Neutrophil (primary cell): ENCODE data around the gene NOC2L.

Experiments used
- H3K27ac ChIP-seq: fragments of 200-600 bp; sonication (generic); 2 replicates; pipeline ENCODE4 v1.5.1; 2016; ENCODE audit warnings: mild to moderate bottlenecking, moderate library complexity
- H3K27me3 ChIP-seq: fragments of 200-600 bp; sonication (generic); 2 replicates; pipeline ENCODE4 v1.6.0; 2016; ENCODE audit warnings: mild to moderate bottlenecking
- H3K36me3 ChIP-seq: fragments of 200-600 bp; sonication (generic); 2 replicates; pipeline ENCODE4 v1.5.1; 2017
- H3K4me1 ChIP-seq, 2 experiments: fragments of 200-600 bp in 1 of 2; sonication (generic) in 1 of 2; 1 replicate in 1 of 2; 2 replicates in 1 of 2; pipeline versions ENCODE4 v1.5.1 to v1.6.1; 2013 to 2016; ENCODE audit warnings: low read depth in 1 of 2, low read length in 1 of 2, mild to moderate bottlenecking in 1 of 2, moderate library complexity in 1 of 2; ENCODE audit not compliant: control insufficient read depth in 1 of 2, insufficient read depth in 1 of 2
- H3K4me3 ChIP-seq, 2 experiments: fragments of 200-600 bp in 1 of 2; sonication (generic) in 1 of 2; 1 replicate in 1 of 2; 2 replicates in 1 of 2; pipeline ENCODE4 v1.5.1; 2013 to 2016; ENCODE audit warnings: low read depth in 1 of 2, low read length in 1 of 2, mild to moderate bottlenecking in 1 of 2, moderate library complexity in 1 of 2
- H3K9me3 ChIP-seq: fragments of 200-600 bp; sonication (generic); 2 replicates; pipeline ENCODE4 v1.5.1; 2016
- TF ChIP-seq, protein P1 (sequence below): fragments of 200-600 bp; sonication (generic); IDR thresholded peaks from 2 replicates; pipeline ENCODE4 v1.5.1; 2016; ENCODE audit warnings: antibody characterized with exemption

NOC2L gene

DNA sequence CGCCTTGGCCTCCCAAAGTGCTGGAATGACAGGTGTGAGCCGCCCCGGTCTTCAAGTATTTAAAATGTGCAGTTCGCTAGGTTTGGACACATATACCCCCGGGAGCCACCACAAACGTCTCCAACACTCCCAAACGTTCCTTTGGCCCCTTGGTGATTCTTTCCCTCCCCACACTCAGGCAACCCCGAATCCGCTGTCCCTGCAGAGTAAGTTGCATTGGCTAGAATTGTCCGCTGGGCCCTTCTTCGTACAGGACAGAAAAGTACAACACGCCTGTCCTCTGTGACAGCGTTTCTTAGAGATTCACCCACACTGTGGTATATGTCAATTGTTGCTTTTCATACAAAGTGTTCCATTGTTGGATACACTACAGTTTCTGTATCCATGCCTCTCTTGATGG, 26.1 kb upstream of the NOC2L start:
- peaks cover 98% of the 10 kb centered on the region for H3K27me3 ChIP-seq
- no peaks in the 10 kb centered on the region for H3K9me3 ChIP-seq
- H3K27ac ChIP-seq = no peak overlapping the region
- TF ChIP-seq, protein P1, sequence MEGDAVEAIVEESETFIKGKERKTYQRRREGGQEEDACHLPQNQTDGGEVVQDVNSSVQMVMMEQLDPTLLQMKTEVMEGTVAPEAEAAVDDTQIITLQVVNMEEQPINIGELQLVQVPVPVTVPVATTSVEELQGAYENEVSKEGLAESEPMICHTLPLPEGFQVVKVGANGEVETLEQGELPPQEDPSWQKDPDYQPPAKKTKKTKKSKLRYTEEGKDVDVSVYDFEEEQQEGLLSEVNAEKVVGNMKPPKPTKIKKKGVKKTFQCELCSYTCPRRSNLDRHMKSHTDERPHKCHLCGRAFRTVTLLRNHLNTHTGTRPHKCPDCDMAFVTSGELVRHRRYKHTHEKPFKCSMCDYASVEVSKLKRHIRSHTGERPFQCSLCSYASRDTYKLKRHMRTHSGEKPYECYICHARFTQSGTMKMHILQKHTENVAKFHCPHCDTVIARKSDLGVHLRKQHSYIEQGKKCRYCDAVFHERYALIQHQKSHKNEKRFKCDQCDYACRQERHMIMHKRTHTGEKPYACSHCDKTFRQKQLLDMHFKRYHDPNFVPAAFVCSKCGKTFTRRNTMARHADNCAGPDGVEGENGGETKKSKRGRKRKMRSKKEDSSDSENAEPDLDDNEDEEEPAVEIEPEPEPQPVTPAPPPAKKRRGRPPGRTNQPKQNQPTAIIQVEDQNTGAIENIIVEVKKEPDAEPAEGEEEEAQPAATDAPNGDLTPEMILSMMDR = no peak
- no peak overlapping the region for H3K4me3 ChIP-seq
- H3K36me3 ChIP-seq = no peaks in the 10 kb centered on the region
- H3K4me1 ChIP-seq = no peaks in the 10 kb centered on the region

DNA sequence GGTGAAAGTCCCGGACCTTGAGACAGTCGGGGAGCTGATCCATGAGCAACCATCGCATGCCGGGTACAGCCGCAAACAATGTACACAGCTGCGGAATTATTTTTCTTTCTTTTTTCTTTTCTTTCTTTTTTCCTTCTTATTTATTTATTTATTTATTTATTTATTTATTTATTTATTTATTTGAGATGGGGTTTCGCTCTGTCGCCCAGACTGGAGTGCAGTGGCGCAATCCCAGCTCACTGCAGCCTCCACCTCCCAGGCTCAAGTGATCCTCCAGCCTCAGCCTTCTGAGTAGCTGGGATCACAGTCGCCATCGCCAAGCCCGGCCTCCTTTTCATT, 25.4 kb upstream of the NOC2L start:
- H3K27me3 ChIP-seq = peaks cover 95% of the 10 kb centered on the region
- no peaks in the 10 kb centered on the region for H3K9me3 ChIP-seq
- no peaks in the 10 kb centered on the region for H3K4me1 ChIP-seq
- H3K4me3 ChIP-seq = no peak overlapping the region
- TF ChIP-seq, protein P1 = no peak
- no peak overlapping the region for H3K27ac ChIP-seq
- no peaks in the 10 kb centered on the region for H3K36me3 ChIP-seq

- TF ChIP-seq, protein P1 = peak; percentile 78
- no peak overlapping the region for H3K4me3 ChIP-seq
- H3K4me1 ChIP-seq = no peaks in the 10 kb centered on the region
- no peak overlapping the region for H3K27ac ChIP-seq
- peaks cover 92% of the 10 kb centered on the region for H3K27me3 ChIP-seq
- H3K36me3 ChIP-seq = no peaks in the 10 kb centered on the region
- no peaks in the 10 kb centered on the region for H3K9me3 ChIP-seq
Measured at GRCh38 chr1:983798-984475, 24.9 kb upstream of the NOC2L start.

DNA sequence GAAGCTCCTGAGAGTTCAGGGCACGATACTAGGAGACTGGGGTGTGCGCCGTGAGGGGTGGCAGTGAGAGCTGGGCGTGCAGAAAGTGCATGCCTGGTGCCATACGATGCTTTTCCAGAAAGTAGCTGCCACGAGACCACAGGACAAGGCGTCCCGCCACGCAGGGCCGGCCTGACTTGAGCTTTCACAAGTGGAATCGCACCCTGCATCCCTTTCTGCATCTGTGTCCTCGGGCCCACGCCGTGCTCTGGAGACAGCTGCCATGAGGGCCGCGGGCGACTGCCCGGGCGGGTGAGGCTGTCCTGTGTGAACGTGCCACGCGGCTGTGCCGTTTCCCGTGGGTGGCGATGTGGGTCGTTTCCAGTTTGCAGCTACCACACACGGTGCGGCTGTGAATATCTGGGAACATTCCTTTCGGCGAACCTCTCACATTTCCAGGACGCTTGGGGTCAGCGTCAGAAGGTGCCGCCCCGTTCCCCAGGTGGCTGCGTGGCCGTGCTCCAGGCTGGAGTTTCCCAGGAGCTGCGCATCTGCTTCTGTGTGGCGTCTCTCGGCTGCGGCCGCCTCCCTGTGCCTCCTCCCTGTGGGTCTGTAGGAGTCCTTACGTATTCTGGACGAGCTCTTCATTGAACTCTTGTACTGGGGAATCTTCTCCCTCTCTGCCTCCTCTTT, 23.8 kb upstream of the NOC2L start:
- TF ChIP-seq, protein P1 = no peak
- H3K4me1 ChIP-seq = no peaks in the 10 kb centered on the region
- H3K27me3 ChIP-seq = peaks cover 82% of the 10 kb centered on the region
- no peak overlapping the region for H3K27ac ChIP-seq
- no peaks in the 10 kb centered on the region for H3K9me3 ChIP-seq
- no peak overlapping the region for H3K4me3 ChIP-seq
- H3K36me3 ChIP-seq = no peaks in the 10 kb centered on the region

DNA sequence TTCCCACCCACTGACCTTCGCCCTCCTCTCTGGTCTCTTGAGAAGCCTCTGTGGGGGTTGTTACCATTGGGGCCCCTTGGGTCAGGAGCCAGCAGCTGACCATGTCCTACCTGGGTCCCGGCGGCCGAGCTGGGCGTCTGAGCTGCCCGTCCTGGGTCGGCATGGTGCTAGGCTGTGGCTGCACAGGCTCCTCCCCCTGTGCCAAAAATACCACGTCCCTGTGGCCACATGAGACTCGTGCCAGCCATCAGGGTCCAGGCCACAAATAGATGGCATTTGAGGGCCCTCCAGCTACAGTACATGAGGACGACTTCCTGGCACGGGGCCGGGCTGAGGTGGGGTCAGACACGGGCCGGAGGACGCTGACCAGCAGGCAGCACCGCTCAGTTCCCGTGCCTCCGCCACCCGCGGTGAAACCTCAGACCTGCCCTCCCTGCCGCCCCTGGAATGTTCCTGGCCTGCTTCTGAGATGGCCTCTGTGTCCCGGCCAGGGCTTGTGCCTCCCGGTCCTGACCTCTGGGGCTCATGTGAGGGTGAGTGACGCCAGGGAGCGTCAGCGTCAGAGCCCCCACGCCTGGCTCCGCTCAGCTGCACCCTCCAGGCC, 23.0 kb upstream of the NOC2L start, which contains the start of gene PERM1:
PERM1 (minus strand) TSS at position 139 of the 604 bp plus-strand sequence. CDS start 1,064 bp downstream, outside the sequence.
- TF ChIP-seq, protein P1 = no peak
- Histone ChIP-seq H3K36me3 (no peaks in the 10 kb centered on the region), H3K4me1 (no peaks in the 10 kb centered on the region), H3K9me3 (no peaks in the 10 kb centered on the region), H3K4me3 (no peak within 1 kb of the TSS), H3K27me3 (peaks cover 75% of the 10 kb centered on the region), H3K27ac (no peak within 1 kb of the TSS)
